IPS-20b (cell line): ENCODE results near the gene DMAC2L.

Experiments used
- H3K27ac ChIP-seq: one replicate; pipeline ENCODE4 v1.5.1; 2013; ENCODE audit warnings: low read length
- H3K27me3 ChIP-seq: 2 replicates; pipeline ENCODE4 v1.6.1; 2013; ENCODE audit warnings: mild to moderate bottlenecking, low read length, inconsistent platforms; ENCODE audit not compliant: insufficient read depth
- H3K36me3 ChIP-seq: 2 replicates; pipeline ENCODE4 v1.6.1; 2013; ENCODE audit warnings: low read depth, mild to moderate bottlenecking, inconsistent platforms, low read length, moderate library complexity; ENCODE audit not compliant: insufficient read depth
- H3K4me1 ChIP-seq: 2 replicates; pipeline ENCODE4 v1.6.1; 2013; ENCODE audit warnings: mild to moderate bottlenecking, control low read depth, inconsistent platforms, low read length, moderate library complexity; ENCODE audit not compliant: insufficient read depth
- H3K4me3 ChIP-seq: 2 replicates; pipeline ENCODE4 v1.5.1; 2013; ENCODE audit warnings: mild to moderate bottlenecking, low read length, inconsistent platforms
- H3K9ac ChIP-seq: 2 replicates; pipeline ENCODE4 v1.6.1; 2013; ENCODE audit warnings: low read depth, mild to moderate bottlenecking, inconsistent platforms, low read length, moderate library complexity
- H3K9me3 ChIP-seq: 2 replicates; pipeline ENCODE4 v1.6.1; 2013; ENCODE audit warnings: mild to moderate bottlenecking, low read depth, low read length, inconsistent platforms; ENCODE audit not compliant: insufficient read depth

DMAC2L gene

GRCh38 chr14:50371546-50371945 lies 59.4 kb downstream of the DMAC2L start:
- Histone ChIP-seq H3K9ac (no peak overlapping the region), H3K4me1 (no peaks in the 10 kb centered on the region), H3K4me3 (no peak overlapping the region), H3K27me3 (no peaks in the 10 kb centered on the region), H3K36me3 (no peaks in the 10 kb centered on the region), H3K27ac (no peak overlapping the region), H3K9me3 (no peaks in the 10 kb centered on the region)

GRCh38 chr14:50373959-50374358 lies 61.8 kb downstream of the DMAC2L start:
- Histone ChIP-seq H3K27ac (no peak overlapping the region), H3K9ac (no peak overlapping the region), H3K4me3 (no peak overlapping the region), H3K4me1 (no peaks in the 10 kb centered on the region), H3K27me3 (no peaks in the 10 kb centered on the region), H3K36me3 (no peaks in the 10 kb centered on the region), H3K9me3 (no peaks in the 10 kb centered on the region)

- H3K27ac ChIP-seq, result no peak overlapping the region
- no peaks in the 10 kb centered on the region for H3K4me1 ChIP-seq
- H3K36me3 ChIP-seq, result no peaks in the 10 kb centered on the region
- no peaks in the 10 kb centered on the region for H3K27me3 ChIP-seq
- H3K9ac ChIP-seq, result no peak overlapping the region
- H3K9me3 ChIP-seq, result no peaks in the 10 kb centered on the region
- H3K4me3 ChIP-seq, result no peak overlapping the region
Measured at GRCh38 chr14:50375760-50376159, 63.6 kb downstream of the DMAC2L start.
